Sigmoid colon (tissue), 7 donors: ENCODE results near the gene SLC16A13. TPM values are rescaled to one million over a fixed set of nuclear protein-coding genes. Genes with fewer than 3 reads are reported as not detected.

ENCODE experiments used
- DNase-seq: peaks from one replicate; pipeline ENCODE4 v3.0.0-alpha.2; 2019
- H3K27ac ChIP-seq, 4 donors: fragments of 200-600 bp; sonication (generic); one replicate each; pipeline ENCODE4 v1.5.1; 2016 to 2019; ENCODE audit warnings: mild to moderate bottlenecking in 1 of 4
- H3K27me3 ChIP-seq, 3 donors: fragments of 200-600 bp; sonication (generic); one replicate each; pipeline ENCODE4 v1.5.1; 2019; ENCODE audit warnings: mild to moderate bottlenecking in 1 of 3
- H3K36me3 ChIP-seq, 4 donors: fragments of 200-600 bp; sonication (generic); one replicate each; pipeline ENCODE4 v1.5.1; 2016 to 2019
- H3K4me1 ChIP-seq, 4 donors: fragments of 200-600 bp; sonication (generic); one replicate each; pipeline ENCODE4 v1.5.1; 2017 to 2019
- H3K4me3 ChIP-seq, 4 donors: fragments of 200-600 bp; sonication (generic); one replicate each; pipeline ENCODE4 v1.5.1; 2017 to 2019; ENCODE audit warnings: mild to moderate bottlenecking in 2 of 4, moderate library complexity in 1 of 4
- H3K9me3 ChIP-seq, 4 donors: fragments of 200-600 bp in 3 of 4; sonication (generic) in 3 of 4; one replicate each; pipeline versions ENCODE4 v1.5.1 to v1.6.1; 2013 to 2019
- CTCF ChIP-seq, 4 experiments: fragments of 450-650 bp in 3 of 4; fragments of 200-600 bp in 1 of 4; IDR thresholded peaks; one replicate each; pipeline ENCODE4 v1.5.1; 2016 to 2019; ENCODE audit warnings: antibody characterized with exemption in 4 of 4, mild to moderate bottlenecking in 3 of 4, moderate library complexity in 2 of 4
- EP300 ChIP-seq, 4 donors: sonication (generic); formaldehyde crosslinking; IDR thresholded peaks; one replicate each; pipeline ENCODE4 v1.6.1; 2017; ENCODE audit warnings: antibody characterized with exemption in 4 of 4
- POLR2A ChIP-seq, 2 donors: fragments of 450-650 bp; IDR thresholded peaks; one replicate each; pipeline ENCODE4 v1.6.1; 2016; ENCODE audit warnings: antibody characterized with exemption in 2 of 2, mild to moderate bottlenecking in 2 of 2, moderate library complexity in 2 of 2
- POLR2AphosphoS5 ChIP-seq, 4 donors: sonication (generic); formaldehyde crosslinking; IDR thresholded peaks; one replicate each; pipeline ENCODE4 v1.6.1; 2017; ENCODE audit warnings: antibody characterized with exemption in 4 of 4
- WGBS, 2 donors: extraction: QIAGEN DNeasy Blood & Tissue Kit; methylation state at CpG; one replicate each; pipeline ENCODE4 v1.1.7; 2013; 5-methylcytosine and 5-hydroxymethylcytosine counted together
- intact Hi-C: fragments of 100-400 bp; cut with DNase I; formaldehyde crosslinking; loops from one replicate; pipeline ENCODE4 v1.15.1; 2023
- polyA plus RNA-seq, 3 donors: library from polyadenylated mRNA; stranded (reverse); fragments of 200-250 nt; gene quantifications; one replicate each; pipeline ENCODE4 v1.2.3, GENCODE V29; 2013
- total RNA-seq, 4 donors: library from RNA; depleted of rRNA; stranded (reverse); fragments of >200 nt; gene quantifications; one replicate each; pipeline ENCODE4 v1.1.0, GENCODE V29; 2016
- donor health status: healthy with polysubstance abuse.
- donor health status: Bipolar disorder and iron deficiency.
- donor health status: healthy.

The SLC16A13 gene
- total and polyA plus RNA-seq, 7 donors: 0.36 to 7.3 (median 0.66) TPM

DNA sequence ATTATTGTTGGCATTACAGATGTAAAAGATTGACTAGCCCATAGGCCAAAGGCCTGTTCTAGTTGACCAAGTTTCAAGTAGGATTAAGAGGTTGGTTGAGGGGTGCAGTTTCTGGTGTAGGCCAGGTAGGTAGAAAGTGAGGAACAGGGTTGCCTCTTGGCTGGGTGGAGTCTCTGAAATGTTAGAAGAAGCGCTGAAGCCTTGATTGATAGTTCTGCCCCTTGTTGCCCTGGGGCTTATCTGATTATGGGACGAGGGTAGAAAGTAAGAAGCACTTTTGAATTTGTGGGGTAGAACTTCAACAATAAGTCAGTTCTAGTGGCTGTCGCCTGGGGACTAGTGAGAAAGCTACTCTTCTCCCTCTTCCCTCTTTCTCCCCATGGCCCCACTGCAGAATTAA lies 6.7 kb upstream of the SLC16A13 start:
- H3K9me3 ChIP-seq: no peaks in the 10 kb centered on the region
- H3K27ac ChIP-seq: peak overlapping the region in 2 of 4 donors; percentile 14 to 39
- no peaks in the 10 kb centered on the region for H3K36me3 ChIP-seq
- 90 to 91% methylated on average over 3 of the region's 3 CpGs for WGBS, 2 donors
- no peaks in the 10 kb centered on the region for H3K4me1 ChIP-seq
- no peak overlapping the region for H3K4me3 ChIP-seq
- intact Hi-C loops: no loop called here
- TF ChIP-seq POLR2A (IDR thresholded peaks at IDR 0.05) (no peak), POLR2AphosphoS5 (IDR thresholded peaks at IDR 0.05) (no peak), EP300 (IDR thresholded peaks at IDR 0.05) (no peak), CTCF (IDR thresholded peaks at IDR 0.05) (no peak)
- no peak for DNase-seq
- H3K27me3 ChIP-seq: peaks cover 0 to 1% (median 0%) of the 10 kb centered on the region in 3 donors

DNA sequence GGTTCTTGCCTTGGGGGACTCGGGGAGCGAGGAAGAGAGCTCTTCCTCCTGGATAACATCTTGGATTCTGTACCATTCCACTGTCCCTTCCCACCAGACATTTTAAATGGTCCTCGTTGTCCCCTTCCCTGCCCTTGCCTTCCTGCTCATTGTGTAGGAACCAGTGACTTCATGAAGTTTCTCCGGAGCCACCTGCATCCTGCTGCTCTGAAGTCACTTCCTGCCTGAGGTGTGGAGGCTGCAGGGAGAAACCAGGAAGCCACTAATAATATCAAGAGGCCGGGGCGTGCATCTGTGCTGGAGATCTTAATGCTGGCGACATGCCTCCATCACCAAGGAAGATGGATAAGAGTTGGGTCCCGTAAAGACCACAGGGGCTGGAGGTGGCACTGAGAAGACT lies 6.2 kb upstream of the SLC16A13 start:
- Histone ChIP-seq H3K27ac (peak overlapping the region in 2 of 4 donors; percentile 21 to 39), H3K27me3 (no peaks in the 10 kb centered on the region), H3K4me1 (no peaks in the 10 kb centered on the region), H3K36me3 (no peaks in the 10 kb centered on the region), H3K4me3 (no peak overlapping the region), H3K9me3 (no peaks in the 10 kb centered on the region)
- no peak for DNase-seq
- TF ChIP-seq CTCF (IDR thresholded peaks at IDR 0.05) (no peak), POLR2AphosphoS5 (IDR thresholded peaks at IDR 0.05) (peak in 2 of 4 donors; percentile 8 to 40)
- WGBS, 2 donors: 53 to 83% methylated on average over 8 of the region's 8 CpGs
- intact Hi-C loops: no loop called here

GRCh38 chr17:7034955-7035590 lies 742 bp upstream of the SLC16A13 start:
- 6 to 8% methylated on average over 7 of the region's 7 CpGs for WGBS, 2 donors
- Histone ChIP-seq H3K9me3 (no peaks in the 10 kb centered on the region), H3K4me3 (peak overlapping the region; percentile 41 to 62 (median 53)), H3K36me3 (no peaks in the 10 kb centered on the region), H3K4me1 (peaks cover 0 to 17% (median 15%) of the 10 kb centered on the region in 4 donors), H3K27me3 (peaks cover 0 to 2% (median 0%) of the 10 kb centered on the region in 3 donors), H3K27ac (peak overlapping the region; percentile 64 to 75 (median 70))
- no peak for TF ChIP-seq POLR2A (IDR thresholded peaks at IDR 0.05)
- TF ChIP-seq CTCF (IDR thresholded peaks at IDR 0.05): no peak
- TF ChIP-seq EP300 (IDR thresholded peaks at IDR 0.05): no peak
- TF ChIP-seq POLR2AphosphoS5 (IDR thresholded peaks at IDR 0.05): no peak
- intact Hi-C loops: no loop called here
- no peak for DNase-seq

DNA sequence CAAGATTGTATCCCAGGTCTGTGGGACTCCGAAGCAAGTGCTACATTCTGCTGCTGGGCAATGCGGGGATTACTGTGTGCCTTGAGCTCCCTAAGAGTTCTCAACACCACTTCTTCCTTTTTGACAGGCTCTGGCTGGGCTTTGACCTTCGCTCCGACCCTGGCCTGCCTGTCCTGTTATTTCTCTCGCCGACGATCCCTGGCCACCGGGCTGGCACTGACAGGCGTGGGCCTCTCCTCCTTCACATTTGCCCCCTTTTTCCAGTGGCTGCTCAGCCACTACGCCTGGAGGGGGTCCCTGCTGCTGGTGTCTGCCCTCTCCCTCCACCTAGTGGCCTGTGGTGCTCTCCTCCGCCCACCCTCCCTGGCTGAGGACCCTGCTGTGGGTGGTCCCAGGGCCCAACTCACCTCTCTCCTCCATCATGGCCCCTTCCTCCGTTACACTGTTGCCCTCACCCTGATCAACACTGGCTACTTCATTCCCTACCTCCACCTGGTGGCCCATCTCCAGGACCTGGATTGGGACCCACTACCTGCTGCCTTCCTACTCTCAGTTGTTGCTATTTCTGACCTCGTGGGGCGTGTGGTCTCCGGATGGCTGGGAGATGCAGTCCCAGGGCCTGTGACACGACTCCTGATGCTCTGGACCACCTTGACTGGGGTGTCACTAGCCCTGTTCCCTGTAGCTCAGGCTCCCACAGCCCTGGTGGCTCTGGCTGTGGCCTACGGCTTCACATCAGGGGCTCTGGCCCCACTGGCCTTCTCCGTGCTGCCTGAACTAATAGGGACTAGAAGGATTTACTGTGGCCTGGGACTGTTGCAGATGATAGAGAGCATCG lies 2.4 kb downstream of the SLC16A13 start:
- no peak for DNase-seq
- Histone ChIP-seq H3K27me3 (peaks cover 13 to 18% (median 15%) of the 10 kb centered on the region in 3 donors), H3K36me3 (no peaks in the 10 kb centered on the region), H3K9me3 (no peaks in the 10 kb centered on the region), H3K4me3 (no peak overlapping the region), H3K4me1 (peaks cover 0 to 31% (median 26%) of the 10 kb centered on the region in 4 donors), H3K27ac (no peak overlapping the region)
- 76 to 88% methylated on average over 19 of the region's 19 CpGs for WGBS, 2 donors
- TF ChIP-seq CTCF (IDR thresholded peaks at IDR 0.05) (no peak), POLR2A (IDR thresholded peaks at IDR 0.05) (no peak), POLR2AphosphoS5 (IDR thresholded peaks at IDR 0.05) (no peak), EP300 (IDR thresholded peaks at IDR 0.05) (no peak)
- intact Hi-C loops: no loop called here
